ENCODE results near the gene RTN4IP1.
A peak's percentile ranks its signal among the peaks of the same experiment; 100 is the strongest.

The RTN4IP1 gene

GRCh38 chr6:106574741-106575458, 54.4 kb downstream of the RTN4IP1 start:
- H4K91ac ChIP-seq (ENCODE audit: low read depth, low read length, poor library complexity): no peak overlapping the region
- no peaks in the 10 kb centered on the region for H3K79me1 ChIP-seq (ENCODE audit: low read depth, low read length)
- WGBS, 2 donors (ENCODE audit: extremely low coverage in 2 of 2, insufficient read length in 2 of 2, insufficient replicate concordance in 1 of 2): no CpG with 5 or more reads among the region's 16 CpGs
- no peak overlapping the region for H3K9ac ChIP-seq (ENCODE audit: low read depth, low read length, poor library complexity)
- no peak overlapping the region for H3K4me3 ChIP-seq (ENCODE audit: low read length in 2 of 2)
- H3K4ac ChIP-seq (ENCODE audit: low read length): no peak overlapping the region
- no peak overlapping the region for H3K14ac ChIP-seq (ENCODE audit: low read length)
- H2BK120ac ChIP-seq (ENCODE audit: low read depth, low read length): no peak overlapping the region
- no peak overlapping the region for H3K4me2 ChIP-seq (ENCODE audit: insufficient read depth, low read length, poor library complexity, severe bottlenecking)
- H3K18ac ChIP-seq (ENCODE audit: low read length): no peak overlapping the region
- no peak overlapping the region for H3K27ac ChIP-seq (replicated peaks; ENCODE audit: low read length)
- H2AFZ ChIP-seq (ENCODE audit: low read length): peak overlapping the region; percentile 63
- H3K23ac ChIP-seq (ENCODE audit: low read depth, low read length, poor library complexity): no peak overlapping the region
- H2AK5ac ChIP-seq (ENCODE audit: low read depth, low read length): no peak overlapping the region
- H2BK12ac ChIP-seq (ENCODE audit: low read length): no peak overlapping the region
- peaks cover 6 to 13% of the 10 kb centered on the region in 2 donors for H3K4me1 ChIP-seq (ENCODE audit: control insufficient read depth in 2 of 2, insufficient read depth in 1 of 2, low read depth in 1 of 2, low read length in 2 of 2)
- no peaks in the 10 kb centered on the region for H3K36me3 ChIP-seq (replicated peaks in 1 of 2; ENCODE audit: control insufficient read depth in 2 of 2, insufficient read depth in 2 of 2, low read length in 2 of 2)
- H3K9me3 ChIP-seq (replicated peaks in 1 of 2; ENCODE audit: control insufficient read depth in 2 of 2, insufficient read depth in 1 of 2, low read depth in 1 of 2, low read length in 2 of 2): no peaks in the 10 kb centered on the region
- H2BK5ac ChIP-seq (ENCODE audit: low read length): no peak overlapping the region
- H2BK15ac ChIP-seq (ENCODE audit: low read length): no peak overlapping the region
- no peaks in the 10 kb centered on the region for H3K27me3 ChIP-seq (ENCODE audit: control insufficient read depth in 3 of 3, insufficient read depth in 3 of 3, low read depth in 1 of 3, low read length in 3 of 3)
- DNase-seq (ENCODE audit: low spot score): peak; percentile 31
- H4K8ac ChIP-seq (ENCODE audit: low read depth, low read length): no peak overlapping the region

- no peak overlapping the region for H3K4me3 ChIP-seq (ENCODE audit: low read length in 2 of 2)
- no peaks in the 10 kb centered on the region for H3K79me1 ChIP-seq (ENCODE audit: low read depth, low read length)
- no peak overlapping the region for H4K91ac ChIP-seq (ENCODE audit: low read depth, low read length, poor library complexity)
- H2BK120ac ChIP-seq (ENCODE audit: low read depth, low read length): no peak overlapping the region
- no peak overlapping the region for H2BK15ac ChIP-seq (ENCODE audit: low read length)
- H3K27ac ChIP-seq (replicated peaks; ENCODE audit: low read length): no peak overlapping the region
- no CpG with 5 or more reads among the region's 6 CpGs for WGBS, 2 donors (ENCODE audit: extremely low coverage in 2 of 2, insufficient read length in 2 of 2, insufficient replicate concordance in 1 of 2)
- H3K9ac ChIP-seq (ENCODE audit: low read depth, low read length, poor library complexity): no peak overlapping the region
- no peak overlapping the region for H3K4ac ChIP-seq (ENCODE audit: low read length)
- H2AFZ ChIP-seq (ENCODE audit: low read length): no peak overlapping the region
- H3K4me1 ChIP-seq (ENCODE audit: control insufficient read depth in 2 of 2, insufficient read depth in 1 of 2, low read depth in 1 of 2, low read length in 2 of 2): peaks cover 6 to 13% of the 10 kb centered on the region in 2 donors
- H2AK5ac ChIP-seq (ENCODE audit: low read depth, low read length): no peak overlapping the region
- H3K18ac ChIP-seq (ENCODE audit: low read length): no peak overlapping the region
- H2BK5ac ChIP-seq (ENCODE audit: low read length): no peak overlapping the region
- no peak overlapping the region for H3K23ac ChIP-seq (ENCODE audit: low read depth, low read length, poor library complexity)
- no peaks in the 10 kb centered on the region for H3K9me3 ChIP-seq (replicated peaks in 1 of 2; ENCODE audit: control insufficient read depth in 2 of 2, insufficient read depth in 1 of 2, low read depth in 1 of 2, low read length in 2 of 2)
- no peak overlapping the region for H4K8ac ChIP-seq (ENCODE audit: low read depth, low read length)
- no peak overlapping the region for H3K4me2 ChIP-seq (ENCODE audit: insufficient read depth, low read length, poor library complexity, severe bottlenecking)
- H3K27me3 ChIP-seq (ENCODE audit: control insufficient read depth in 3 of 3, insufficient read depth in 3 of 3, low read depth in 1 of 3, low read length in 3 of 3): no peaks in the 10 kb centered on the region
- H3K36me3 ChIP-seq (replicated peaks in 1 of 2; ENCODE audit: control insufficient read depth in 2 of 2, insufficient read depth in 2 of 2, low read length in 2 of 2): no peaks in the 10 kb centered on the region
- H3K14ac ChIP-seq (ENCODE audit: low read length): no peak overlapping the region
- H2BK12ac ChIP-seq (ENCODE audit: low read length): no peak overlapping the region
- DNase-seq (ENCODE audit: low spot score): no peak
Measured at GRCh38 chr6:106572875-106573585, 56.3 kb downstream of the RTN4IP1 start.

DNA sequence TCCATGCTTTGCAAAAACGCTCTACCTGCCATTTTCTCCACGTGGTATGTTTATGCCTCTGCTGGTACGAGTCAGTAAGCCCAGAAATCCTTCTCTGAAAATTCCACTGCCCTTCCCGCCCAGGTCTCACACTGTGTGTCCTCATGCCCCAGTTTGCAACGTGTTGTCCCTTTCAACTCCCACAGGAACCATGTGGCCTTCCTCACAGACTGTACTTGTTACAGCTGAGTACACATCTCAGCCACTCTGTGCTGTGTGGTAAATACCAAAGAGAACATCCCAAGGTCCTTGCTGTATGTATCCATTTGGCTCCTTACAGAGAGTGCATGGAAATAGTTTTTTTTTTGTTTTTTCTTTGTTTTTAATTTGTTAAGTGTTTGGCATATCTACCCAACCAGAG, 56.9 kb downstream of the RTN4IP1 start:
- H3K27me3 ChIP-seq (ENCODE audit: control insufficient read depth in 3 of 3, insufficient read depth in 3 of 3, low read depth in 1 of 3, low read length in 3 of 3): no peaks in the 10 kb centered on the region
- H2AK5ac ChIP-seq (ENCODE audit: low read depth, low read length): no peak overlapping the region
- no CpG with 5 or more reads among the region's 5 CpGs for WGBS, 2 donors (ENCODE audit: extremely low coverage in 2 of 2, insufficient read length in 2 of 2, insufficient replicate concordance in 1 of 2)
- H4K91ac ChIP-seq (ENCODE audit: low read depth, low read length, poor library complexity): no peak overlapping the region
- no peak overlapping the region for H3K4me2 ChIP-seq (ENCODE audit: insufficient read depth, low read length, poor library complexity, severe bottlenecking)
- H4K8ac ChIP-seq (ENCODE audit: low read depth, low read length): no peak overlapping the region
- no peak for DNase-seq (ENCODE audit: low spot score)
- no peak overlapping the region for H2BK120ac ChIP-seq (ENCODE audit: low read depth, low read length)
- no peak overlapping the region for H3K23ac ChIP-seq (ENCODE audit: low read depth, low read length, poor library complexity)
- no peak overlapping the region for H3K18ac ChIP-seq (ENCODE audit: low read length)
- H3K4ac ChIP-seq (ENCODE audit: low read length): no peak overlapping the region
- no peaks in the 10 kb centered on the region for H3K9me3 ChIP-seq (replicated peaks in 1 of 2; ENCODE audit: control insufficient read depth in 2 of 2, insufficient read depth in 1 of 2, low read depth in 1 of 2, low read length in 2 of 2)
- no peak overlapping the region for H3K4me3 ChIP-seq (ENCODE audit: low read length in 2 of 2)
- H3K36me3 ChIP-seq (replicated peaks in 1 of 2; ENCODE audit: control insufficient read depth in 2 of 2, insufficient read depth in 2 of 2, low read length in 2 of 2): no peaks in the 10 kb centered on the region
- no peaks in the 10 kb centered on the region for H3K79me1 ChIP-seq (ENCODE audit: low read depth, low read length)
- H2AFZ ChIP-seq (ENCODE audit: low read length): no peak overlapping the region
- H3K4me1 ChIP-seq (ENCODE audit: control insufficient read depth in 2 of 2, insufficient read depth in 1 of 2, low read depth in 1 of 2, low read length in 2 of 2): peaks cover 6 to 13% of the 10 kb centered on the region in 2 donors
- H2BK12ac ChIP-seq (ENCODE audit: low read length): no peak overlapping the region
- no peak overlapping the region for H2BK5ac ChIP-seq (ENCODE audit: low read length)
- no peak overlapping the region for H3K14ac ChIP-seq (ENCODE audit: low read length)
- H3K27ac ChIP-seq (replicated peaks; ENCODE audit: low read length): no peak overlapping the region
- no peak overlapping the region for H2BK15ac ChIP-seq (ENCODE audit: low read length)
- H3K9ac ChIP-seq (ENCODE audit: low read depth, low read length, poor library complexity): no peak overlapping the region

DNA sequence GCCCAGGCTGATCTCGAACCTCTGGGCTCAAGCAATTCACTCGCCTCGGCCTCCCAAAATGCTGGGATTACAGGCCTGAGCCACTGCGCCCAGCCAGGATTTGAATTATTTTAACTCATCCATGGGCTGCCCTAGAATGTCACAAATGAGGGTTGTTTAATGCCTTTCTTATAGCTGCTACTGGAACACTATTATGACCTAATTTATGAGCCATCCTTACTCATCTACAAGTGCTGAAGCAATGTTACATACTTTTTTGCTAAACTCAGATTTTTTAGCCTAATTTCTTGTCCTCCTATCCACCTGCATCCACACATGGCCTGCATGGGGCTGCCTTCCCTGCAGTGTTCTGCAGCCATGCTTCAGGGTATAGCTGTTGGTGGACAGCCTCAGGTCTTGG, 59.9 kb downstream of the RTN4IP1 start:
- Histone ChIP-seq H3K36me3 (replicated peaks in 1 of 2; ENCODE audit: control insufficient read depth in 2 of 2, insufficient read depth in 2 of 2, low read length in 2 of 2) (no peaks in the 10 kb centered on the region), H2AFZ (ENCODE audit: low read length) (no peak overlapping the region), H3K27ac (replicated peaks; ENCODE audit: low read length) (no peak overlapping the region), H2BK15ac (ENCODE audit: low read length) (no peak overlapping the region), H4K91ac (ENCODE audit: low read depth, low read length, poor library complexity) (no peak overlapping the region), H3K4ac (ENCODE audit: low read length) (no peak overlapping the region), H3K4me3 (ENCODE audit: low read length in 2 of 2) (no peak overlapping the region), H3K79me1 (ENCODE audit: low read depth, low read length) (no peaks in the 10 kb centered on the region), H3K4me2 (ENCODE audit: insufficient read depth, low read length, poor library complexity, severe bottlenecking) (no peak overlapping the region), H2AK5ac (ENCODE audit: low read depth, low read length) (no peak overlapping the region), H3K18ac (ENCODE audit: low read length) (no peak overlapping the region), H3K4me1 (ENCODE audit: control insufficient read depth in 2 of 2, insufficient read depth in 1 of 2, low read depth in 1 of 2, low read length in 2 of 2) (peaks cover 0 to 2% of the 10 kb centered on the region in 2 donors), H2BK5ac (ENCODE audit: low read length) (no peak overlapping the region), H3K27me3 (ENCODE audit: control insufficient read depth in 3 of 3, insufficient read depth in 3 of 3, low read depth in 1 of 3, low read length in 3 of 3) (no peaks in the 10 kb centered on the region), H3K9ac (ENCODE audit: low read depth, low read length, poor library complexity) (no peak overlapping the region), H4K8ac (ENCODE audit: low read depth, low read length) (no peak overlapping the region), H2BK12ac (ENCODE audit: low read length) (no peak overlapping the region), H2BK120ac (ENCODE audit: low read depth, low read length) (no peak overlapping the region), H3K14ac (ENCODE audit: low read length) (no peak overlapping the region), H3K9me3 (replicated peaks in 1 of 2; ENCODE audit: control insufficient read depth in 2 of 2, insufficient read depth in 1 of 2, low read depth in 1 of 2, low read length in 2 of 2) (no peaks in the 10 kb centered on the region), H3K23ac (ENCODE audit: low read depth, low read length, poor library complexity) (no peak overlapping the region)
- DNase-seq (ENCODE audit: low spot score): no peak
- WGBS, 2 donors (ENCODE audit: extremely low coverage in 2 of 2, insufficient read length in 2 of 2, insufficient replicate concordance in 1 of 2): no CpG with 5 or more reads among the region's 4 CpGs
